Upper lobe of left lung (tissue), 6 donors: ENCODE measurements around the gene TTC7B. TPM values are rescaled to one million over a fixed set of nuclear protein-coding genes. Genes with fewer than 3 reads are reported as not detected.

Experiments
- ATAC-seq, 2 donors: fragments of 200-7000 bp; cut with Tn5 transposase; one replicate each; pipeline ENCODE4 v1.9.1; 2022; ENCODE audit warnings: mild to moderate bottlenecking in 2 of 2, moderate library complexity in 2 of 2; ENCODE audit not compliant: low FRiP score in 2 of 2
- DNase-seq, 2 donors: peaks; one replicate each; pipeline ENCODE4 v3.0.0-alpha.2; 2019 to 2020
- H3K27ac ChIP-seq, 4 donors: fragments of 200-600 bp; sonication (generic); one replicate each; pipeline ENCODE4 v1.5.1; 2016 to 2019
- H3K27me3 ChIP-seq, 4 donors: fragments of 200-600 bp; sonication (generic); one replicate each; pipeline ENCODE4 v1.5.1; 2017 to 2019
- H3K36me3 ChIP-seq, 4 donors: fragments of 200-600 bp; sonication (generic); one replicate each; pipeline ENCODE4 v1.5.1; 2016 to 2019
- H3K4me1 ChIP-seq, 4 donors: fragments of 200-600 bp; sonication (generic); one replicate each; pipeline ENCODE4 v1.5.1; 2018 to 2019
- H3K4me3 ChIP-seq, 4 donors: fragments of 200-600 bp; sonication (generic); one replicate each; pipeline ENCODE4 v1.5.1; 2017 to 2019; ENCODE audit warnings: mild to moderate bottlenecking in 2 of 4, moderate library complexity in 1 of 4
- H3K9me3 ChIP-seq, 4 donors: fragments of 200-600 bp; sonication (generic); one replicate each; pipeline ENCODE4 v1.5.1; 2018 to 2019
- EP300 ChIP-seq, 4 donors: sonication (generic); formaldehyde crosslinking; IDR thresholded peaks; one replicate each; pipeline ENCODE4 v1.5.1; 2017; ENCODE audit warnings: antibody characterized with exemption in 4 of 4, control low read depth in 2 of 4
- POLR2A ChIP-seq, 4 donors: fragments of 450-650 bp; IDR thresholded peaks; one replicate each; pipeline ENCODE4 v1.5.1; 2016 to 2017; ENCODE audit warnings: antibody characterized with exemption in 4 of 4, mild to moderate bottlenecking in 2 of 4
- POLR2AphosphoS5 ChIP-seq, 2 donors: sonication (generic); formaldehyde crosslinking; IDR thresholded peaks; one replicate each; pipeline ENCODE4 v1.5.1; 2017; ENCODE audit warnings: antibody characterized with exemption in 2 of 2
- WGBS, 2 donors: methylation state at CpG; one replicate each; pipeline ENCODE4 v1.1.5; 2017 to 2018; 5-methylcytosine and 5-hydroxymethylcytosine counted together
- total RNA-seq, 6 donors: library from RNA; depleted of rRNA in 4 of 6; stranded (reverse); fragments of >200 nt in 4 of 6; gene quantifications; one replicate each; pipeline versions ENCODE4 v1.1.0 to v1.2.1, GENCODE V29; 2016 to 2021
- TF ChIP-seq, protein P1 (sequence below), 6 experiments: fragments of 450-650 bp in 4 of 6; fragments of 200-600 bp in 2 of 6; sonication (generic) in 2 of 6; IDR thresholded peaks; one replicate each; pipeline ENCODE4 v1.5.1; 2016 to 2019; ENCODE audit warnings: antibody characterized with exemption in 6 of 6
- donor health status: DM: no; HTN: no; CAD: no; lungs with moderate emphysema.
- donor health status: DM: no; HTN: yes; CAD: no; lungs with severe emphysema.

TTC7B gene
- total RNA-seq, 6 donors from 2014 or later = 13.5 to 87.3 (median 37.5) TPM

DNA sequence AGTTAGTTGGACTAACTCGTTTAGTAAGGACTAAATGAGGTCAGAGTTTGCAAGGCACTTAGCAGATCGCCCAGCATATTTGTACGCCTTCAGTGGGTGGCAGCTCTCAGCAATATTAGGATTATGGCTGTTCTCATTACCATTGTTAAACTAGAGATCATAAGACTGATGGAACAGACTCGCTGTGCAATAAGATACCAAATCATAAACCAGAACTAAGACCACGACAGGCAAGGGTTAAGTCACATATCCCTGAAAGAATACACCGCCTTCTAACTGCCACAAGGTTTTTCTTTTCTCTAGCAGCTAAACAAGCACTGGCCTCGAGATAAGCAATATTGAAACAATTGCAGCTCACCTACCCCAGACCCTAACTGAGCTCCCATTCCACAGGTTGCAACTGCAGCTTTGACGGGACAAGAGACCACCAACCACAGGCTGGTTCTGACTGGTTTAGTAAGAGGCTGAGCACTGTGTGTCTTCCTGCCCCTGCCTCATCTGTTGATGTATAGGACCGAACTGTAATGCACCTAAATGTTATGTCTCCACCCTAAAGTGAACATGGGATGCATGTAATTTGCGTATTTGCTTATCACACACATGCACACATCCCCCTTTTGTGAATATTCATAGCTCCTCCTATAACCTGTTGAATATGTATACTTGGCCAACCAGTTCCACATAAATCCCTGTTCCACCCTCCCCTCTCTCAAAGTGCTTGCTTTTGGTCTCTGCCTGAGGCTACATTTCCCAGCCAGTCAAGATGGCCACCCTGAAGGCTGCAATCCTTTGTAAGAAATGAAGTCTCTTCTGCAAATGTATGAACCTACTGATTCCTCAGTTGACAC lies 266.2 kb downstream of the TTC7B start:
- WGBS, 2 donors = 89 to 93% methylated on average over 10 of the region's 10 CpGs
- no peak overlapping the region for H3K27ac ChIP-seq
- ATAC-seq (no peak), DNase-seq (no peak)
- H3K9me3 ChIP-seq = no peaks in the 10 kb centered on the region
- H3K4me1 ChIP-seq = peaks cover 0 to 10% (median 3%) of the 10 kb centered on the region in 4 donors
- no peak overlapping the region for H3K4me3 ChIP-seq
- no peaks in the 10 kb centered on the region for H3K36me3 ChIP-seq
- H3K27me3 ChIP-seq = no peaks in the 10 kb centered on the region
- no peak for TF ChIP-seq POLR2A (IDR thresholded peaks at IDR 0.05)

DNA sequence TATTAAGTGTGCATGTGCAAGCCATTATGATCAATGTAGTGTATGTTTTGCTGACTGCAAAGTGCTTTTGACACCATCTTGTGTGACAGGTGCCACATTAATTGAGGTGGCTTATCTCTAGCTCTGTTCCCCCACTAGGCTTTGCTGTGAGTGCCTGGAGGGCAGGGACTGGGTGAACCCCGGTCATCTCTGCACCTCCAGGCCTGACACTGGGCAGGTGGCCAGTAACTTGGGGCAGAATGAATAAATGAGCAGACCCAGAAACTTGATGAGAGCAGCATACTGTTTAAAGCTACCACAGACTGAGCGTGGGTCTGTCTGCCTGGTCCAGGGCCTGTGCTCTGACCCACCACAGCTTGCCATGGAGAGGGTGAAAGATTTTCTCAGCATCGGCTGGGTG lies 267.8 kb downstream of the TTC7B start:
- DNase-seq (no peak), ATAC-seq (no peak)
- 95 to 100% methylated on average over 2 to 3 of the region's 3 CpGs for WGBS, 2 donors

DNA sequence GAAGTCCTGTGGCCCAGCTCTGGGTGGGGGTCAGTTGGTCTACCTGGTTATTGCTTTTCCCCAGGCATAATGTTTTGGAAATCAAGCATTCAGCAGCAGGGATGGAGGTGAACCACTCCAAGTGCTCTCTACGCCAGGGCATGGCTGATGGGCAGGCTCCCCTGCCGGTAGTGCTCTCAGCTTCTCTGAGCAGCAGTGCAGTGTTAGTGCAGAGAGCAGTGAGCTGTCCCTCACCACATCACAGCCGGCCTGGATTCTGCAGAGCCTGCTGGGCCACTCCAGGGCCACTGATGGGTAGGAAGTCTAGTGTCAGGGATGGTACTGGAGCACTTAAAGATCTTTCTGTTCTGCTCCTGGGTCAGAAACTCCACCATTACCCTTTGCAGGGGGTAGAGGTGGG lies 268.3 kb downstream of the TTC7B start:
- Histone ChIP-seq H3K4me1 (peaks cover 0 to 7% (median 0%) of the 10 kb centered on the region in 4 donors), H3K4me3 (no peak overlapping the region), H3K36me3 (no peaks in the 10 kb centered on the region), H3K27ac (no peak overlapping the region), H3K9me3 (no peaks in the 10 kb centered on the region), H3K27me3 (no peaks in the 10 kb centered on the region)
- no peak for ATAC-seq
- DNase-seq = no peak
- TF ChIP-seq POLR2A (IDR thresholded peaks at IDR 0.05) = no peak
- TF ChIP-seq, protein P1, sequence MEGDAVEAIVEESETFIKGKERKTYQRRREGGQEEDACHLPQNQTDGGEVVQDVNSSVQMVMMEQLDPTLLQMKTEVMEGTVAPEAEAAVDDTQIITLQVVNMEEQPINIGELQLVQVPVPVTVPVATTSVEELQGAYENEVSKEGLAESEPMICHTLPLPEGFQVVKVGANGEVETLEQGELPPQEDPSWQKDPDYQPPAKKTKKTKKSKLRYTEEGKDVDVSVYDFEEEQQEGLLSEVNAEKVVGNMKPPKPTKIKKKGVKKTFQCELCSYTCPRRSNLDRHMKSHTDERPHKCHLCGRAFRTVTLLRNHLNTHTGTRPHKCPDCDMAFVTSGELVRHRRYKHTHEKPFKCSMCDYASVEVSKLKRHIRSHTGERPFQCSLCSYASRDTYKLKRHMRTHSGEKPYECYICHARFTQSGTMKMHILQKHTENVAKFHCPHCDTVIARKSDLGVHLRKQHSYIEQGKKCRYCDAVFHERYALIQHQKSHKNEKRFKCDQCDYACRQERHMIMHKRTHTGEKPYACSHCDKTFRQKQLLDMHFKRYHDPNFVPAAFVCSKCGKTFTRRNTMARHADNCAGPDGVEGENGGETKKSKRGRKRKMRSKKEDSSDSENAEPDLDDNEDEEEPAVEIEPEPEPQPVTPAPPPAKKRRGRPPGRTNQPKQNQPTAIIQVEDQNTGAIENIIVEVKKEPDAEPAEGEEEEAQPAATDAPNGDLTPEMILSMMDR (IDR thresholded peaks at IDR 0.05) = no peak
- TF ChIP-seq POLR2AphosphoS5 (IDR thresholded peaks at IDR 0.05) = no peak
- TF ChIP-seq EP300 (IDR thresholded peaks at IDR 0.05) = no peak
- WGBS, 2 donors = 92 to 100% methylated on average over 1 to 3 of the region's 3 CpGs

More for the DNA sequence above, 267.8 kb downstream of the TTC7B start:
- no peaks in the 10 kb centered on the region for H3K36me3 ChIP-seq
- H3K4me1 ChIP-seq = peaks cover 0 to 7% (median 0%) of the 10 kb centered on the region in 4 donors
- TF ChIP-seq EP300 (IDR thresholded peaks at IDR 0.05) = no peak
- TF ChIP-seq, protein P1 (IDR thresholded peaks at IDR 0.05) = no peak
- no peak for TF ChIP-seq POLR2A (IDR thresholded peaks at IDR 0.05)
- no peak for TF ChIP-seq POLR2AphosphoS5 (IDR thresholded peaks at IDR 0.05)
- no peaks in the 10 kb centered on the region for H3K27me3 ChIP-seq
- no peak overlapping the region for H3K27ac ChIP-seq
- H3K4me3 ChIP-seq = no peak overlapping the region
- no peaks in the 10 kb centered on the region for H3K9me3 ChIP-seq

DNA sequence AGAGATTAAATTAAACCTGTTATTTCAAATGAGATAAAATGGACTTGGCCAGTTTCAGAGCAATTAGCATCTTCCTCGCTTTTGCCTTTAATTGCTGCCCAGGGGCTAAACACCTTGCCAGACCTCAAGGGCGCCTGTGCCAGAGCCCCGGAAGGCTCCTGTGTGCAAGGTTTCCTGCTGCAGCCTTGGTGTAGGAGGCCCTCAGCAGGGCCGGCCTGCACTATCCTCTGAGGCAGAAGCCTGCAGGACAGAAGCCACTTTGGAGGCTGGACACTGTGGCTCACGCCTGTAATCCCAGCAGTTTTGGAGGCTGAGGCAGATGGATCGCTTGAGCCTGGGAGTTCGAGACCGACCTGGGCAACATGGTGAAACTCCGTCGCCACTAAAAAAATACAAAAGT lies 269.0 kb downstream of the TTC7B start:
- no peak for TF ChIP-seq POLR2A (IDR thresholded peaks at IDR 0.05)

DNA sequence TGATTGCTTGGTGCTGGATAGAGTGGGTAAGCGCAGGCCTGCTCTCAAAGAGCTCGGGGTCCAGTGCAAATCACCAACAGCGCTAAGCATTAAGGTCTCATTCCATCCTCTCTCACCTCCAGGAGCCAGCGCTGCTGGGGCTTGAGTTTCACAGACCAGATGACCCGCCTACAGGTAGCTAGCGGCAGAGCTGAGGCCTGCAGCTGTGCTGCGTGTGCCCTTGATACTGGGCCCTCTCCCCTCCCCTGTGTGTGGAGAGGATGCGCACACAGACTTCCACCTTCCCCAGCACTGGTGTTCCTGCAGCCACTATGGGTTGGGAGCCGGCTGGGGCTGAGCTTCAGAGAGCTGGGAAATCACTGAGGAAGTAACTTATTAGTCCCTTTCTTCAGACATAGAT lies 269.5 kb downstream of the TTC7B start:
- DNase-seq = no peak
- H3K27me3 ChIP-seq = no peaks in the 10 kb centered on the region
- H3K4me1 ChIP-seq = peaks cover 0 to 3% (median 0%) of the 10 kb centered on the region in 4 donors
- H3K9me3 ChIP-seq = no peaks in the 10 kb centered on the region
- no peak overlapping the region for H3K4me3 ChIP-seq
- no peak overlapping the region for H3K27ac ChIP-seq
- ATAC-seq = no peak
- TF ChIP-seq POLR2AphosphoS5 (IDR thresholded peaks at IDR 0.05) = no peak
- TF ChIP-seq, protein P1 (IDR thresholded peaks at IDR 0.05) = no peak
- TF ChIP-seq EP300 (IDR thresholded peaks at IDR 0.05) = no peak
- TF ChIP-seq POLR2A (IDR thresholded peaks at IDR 0.05) = no peak
- no peaks in the 10 kb centered on the region for H3K36me3 ChIP-seq
- whole genome bisulfite sequencing, 2 donors = 92 to 94% methylated on average over 3 to 9 of the region's 9 CpGs

More for the DNA sequence above, 269.0 kb downstream of the TTC7B start:
- WGBS, 2 donors = 92 to 96% methylated on average over 10 of the region's 10 CpGs
- DNase-seq = no peak
- ATAC-seq = no peak
- Histone ChIP-seq H3K27ac (no peak overlapping the region), H3K36me3 (no peaks in the 10 kb centered on the region), H3K27me3 (no peaks in the 10 kb centered on the region), H3K4me3 (no peak overlapping the region), H3K9me3 (no peaks in the 10 kb centered on the region), H3K4me1 (peaks cover 0 to 7% (median 0%) of the 10 kb centered on the region in 4 donors)
